SK-N-SH (cell line): Measurements from ENCODE around the gene NUMB. TPM values are rescaled to one million over a fixed set of nuclear protein-coding genes. Genes with fewer than 3 reads are reported as not detected.

ENCODE experiments used
- CTCF ChIA-PET: fragments of 300-600, 350-600 bp; formaldehyde crosslinking; extraction: SDS; loops from one replicate; lab custom pipeline; 2021; lab: Yijun Ruan, JAX
- POLR2A ChIA-PET: fragments of 350-600 bp; sonication (Branson Sonifier 250); formaldehyde crosslinking; extraction: SDS; loops from one replicate; lab custom pipeline; 2020; ENCODE audit warnings: antibody characterized with exemption, inconsistent platforms; lab: Yijun Ruan, JAX
- DNase-seq: peaks from one replicate; pipeline ENCODE4 v3.0.0; 2012
- H2AFZ ChIP-seq: fragments of 200-600 bp; sonication (generic); 2 replicates; pipeline ENCODE4 v1.8.1; 2016; ENCODE audit warnings: antibody characterized with exemption, mild to moderate bottlenecking, low read depth
- H3F3A ChIP-seq: fragments of 200-600 bp; sonication (generic); replicated peaks from 2 replicates; pipeline ENCODE3; 2016; ENCODE audit warnings: antibody characterized with exemption, mild to moderate bottlenecking; ENCODE audit not compliant: insufficient read depth
- H3K27ac ChIP-seq, 2 experiments: fragments of 200-500 bp in 1 of 2; fragments of 200-600 bp in 1 of 2; sonication (Bioruptor generic) in 1 of 2; sonication (generic), shearing (Covaris generic) in 1 of 2; 2 replicates each; pipeline versions ENCODE4 v1.5.1 to v1.6.1; 2014 to 2016; ENCODE audit warnings: low read depth in 2 of 2, inconsistent platforms in 1 of 2, low read length in 1 of 2, mild to moderate bottlenecking in 1 of 2, mixed read lengths in 1 of 2
- H3K27me3 ChIP-seq: fragments of 200-600 bp; sonication (generic), shearing (Covaris generic); 2 replicates; pipeline ENCODE4 v1.6.1; 2016; ENCODE audit warnings: mixed run types; ENCODE audit not compliant: insufficient read depth
- H3K36me3 ChIP-seq, 2 experiments: fragments of 200-500 bp in 1 of 2; fragments of 200-600 bp in 1 of 2; sonication (Bioruptor generic) in 1 of 2; sonication (generic) in 1 of 2; replicated peaks in 1 of 2; 2 replicates each; pipeline versions ENCODE3 to v1.5.1; 2014 to 2016; ENCODE audit warnings: low read length in 1 of 2, mild to moderate bottlenecking in 1 of 2; ENCODE audit not compliant: insufficient read depth in 2 of 2, control insufficient read depth in 1 of 2
- H3K4me1 ChIP-seq, 2 experiments: fragments of 200-500 bp in 1 of 2; fragments of 200-600 bp in 1 of 2; sonication (Bioruptor generic) in 1 of 2; sonication (generic), shearing (Covaris generic) in 1 of 2; 2 replicates each; pipeline versions ENCODE4 v1.5.1 to v1.6.1; 2014 to 2016; ENCODE audit warnings: low read depth in 1 of 2, low read length in 1 of 2, mixed run types in 1 of 2; ENCODE audit not compliant: insufficient read depth in 2 of 2, control insufficient read depth in 1 of 2
- H3K4me2 ChIP-seq: fragments of 200-600 bp; sonication (generic), shearing (Covaris generic); 2 replicates; pipeline ENCODE4 v1.6.1; 2017; ENCODE audit warnings: mixed run types
- H3K4me3 ChIP-seq, 2 experiments: fragments of 200-500 bp in 1 of 2; fragments of 200-600 bp in 1 of 2; sonication (Bioruptor generic) in 1 of 2; sonication (generic), shearing (Covaris generic) in 1 of 2; 2 replicates each; pipeline versions ENCODE4 v1.5.1 to v1.8.1; 2014 to 2016; ENCODE audit warnings: low read depth in 2 of 2, inconsistent platforms in 1 of 2, low read length in 1 of 2, mild to moderate bottlenecking in 1 of 2, mixed read lengths in 1 of 2, moderate library complexity in 1 of 2
- H3K79me2 ChIP-seq: fragments of 200-600 bp; sonication (generic); 2 replicates; pipeline ENCODE4 v1.8.1; 2017; ENCODE audit warnings: mild to moderate bottlenecking; ENCODE audit not compliant: insufficient read depth
- H3K9ac ChIP-seq: fragments of 200-600 bp; sonication (generic); 2 replicates; pipeline ENCODE4 v1.6.1; 2017; ENCODE audit warnings: mixed run types
- H3K9me2 ChIP-seq: fragments of 200-600 bp; sonication (generic); 2 replicates; pipeline ENCODE4 v1.6.1; 2017; ENCODE audit warnings: mixed run types
- H3K9me3 ChIP-seq: fragments of 200-600 bp; sonication (generic); 2 replicates; pipeline ENCODE4 v1.6.1; 2017; ENCODE audit warnings: mixed run types, mild to moderate bottlenecking, moderate library complexity
- H4K20me1 ChIP-seq: fragments of 200-600 bp; sonication (generic); 2 replicates; pipeline ENCODE4 v1.6.1; 2017; ENCODE audit warnings: mild to moderate bottlenecking, mixed run types; ENCODE audit not compliant: insufficient read depth
- CHD2 ChIP-seq: fragments of 150-350 bp; IDR thresholded peaks from 2 replicates; pipeline ENCODE4 v1.6.1; 2018; ENCODE audit warnings: low read length; ENCODE audit not compliant: partially characterized antibody
- CTCF ChIP-seq: fragments of 200-600 bp; sonication (generic); IDR thresholded peaks from 2 replicates; pipeline ENCODE4 v1.6.1; 2017; ENCODE audit warnings: antibody characterized with exemption, mild to moderate bottlenecking, moderate library complexity
- FOSL2 ChIP-seq: IDR thresholded peaks from 2 replicates; pipeline ENCODE4 v1.4.0; 2012; ENCODE audit warnings: low read depth, mild to moderate bottlenecking, moderate library complexity, borderline replicate concordance
- GATA2 ChIP-seq: sonication (generic); formaldehyde crosslinking; IDR thresholded peaks from 2 replicates; pipeline ENCODE4 v1.5.0; 2020; ENCODE audit warnings: mild to moderate bottlenecking, missing genetic modification reagents
- IRF3 ChIP-seq: fragments of 150-350 bp; IDR thresholded peaks from 2 replicates; pipeline ENCODE4 v1.6.1; 2016; ENCODE audit warnings: mild to moderate bottlenecking, low read depth, low read length
- JUND ChIP-seq: IDR thresholded peaks from 2 replicates; pipeline ENCODE4 v1.4.0; 2012
- MAX ChIP-seq: IDR thresholded peaks from 2 replicates; pipeline ENCODE4 v1.4.0; 2012; ENCODE audit warnings: low read depth
- MEF2A ChIP-seq: IDR thresholded peaks from 2 replicates; pipeline ENCODE4 v1.4.0; 2012; ENCODE audit warnings: low read depth, borderline replicate concordance
- MXI1 ChIP-seq: IDR thresholded peaks from 2 replicates; pipeline ENCODE4 v1.6.1; 2012; ENCODE audit warnings: mild to moderate bottlenecking, low read depth, low read length, improper control_type of control experiment
- NRF1 ChIP-seq: IDR thresholded peaks from 2 replicates; pipeline ENCODE4 v1.6.1; 2012; ENCODE audit warnings: low read depth, mild to moderate bottlenecking, low read length
- POLR2AphosphoS5 ChIP-seq: IDR thresholded peaks from 2 replicates; pipeline ENCODE4 v1.6.1; 2012; ENCODE audit warnings: low read depth, low read length
- RAD21 ChIP-seq: IDR thresholded peaks from 2 replicates; pipeline ENCODE4 v1.6.1; 2012; ENCODE audit warnings: mild to moderate bottlenecking, low read length
- RFX5 ChIP-seq: IDR thresholded peaks from 2 replicates; pipeline ENCODE4 v1.6.1; 2012; ENCODE audit warnings: mild to moderate bottlenecking, improper control_type of control experiment, low read length
- SIN3A ChIP-seq: IDR thresholded peaks from 2 replicates; pipeline ENCODE4 v1.6.1; 2012; ENCODE audit warnings: low read depth, mild to moderate bottlenecking, low read length, moderate library complexity, borderline replicate concordance
- SMC3 ChIP-seq: IDR thresholded peaks from 2 replicates; pipeline ENCODE4 v1.6.1; 2012; ENCODE audit warnings: low read depth, low read length, improper control_type of control experiment
- TAF1 ChIP-seq: IDR thresholded peaks from 2 replicates; pipeline ENCODE4 v1.6.1; 2012; ENCODE audit warnings: low read depth, mild to moderate bottlenecking, low read length, moderate library complexity, borderline replicate concordance
- TCF12 ChIP-seq: IDR thresholded peaks from 2 replicates; pipeline ENCODE4 v1.4.0; 2012
- TEAD4 ChIP-seq: IDR thresholded peaks from 2 replicates; pipeline ENCODE4 v1.4.0; 2012; ENCODE audit warnings: mild to moderate bottlenecking, borderline replicate concordance; ENCODE audit not compliant: insufficient read depth
- USF1 ChIP-seq: IDR thresholded peaks from 2 replicates; pipeline ENCODE4 v1.4.0; 2012; ENCODE audit warnings: low read depth, borderline replicate concordance
- USF2 ChIP-seq: fragments of 150-350 bp; IDR thresholded peaks from 2 replicates; pipeline ENCODE4 v1.6.1; 2017; ENCODE audit warnings: antibody characterized with exemption, low read length, low read depth, borderline replicate concordance
- ZBTB33 ChIP-seq: IDR thresholded peaks from 2 replicates; pipeline ENCODE4 v1.4.0; 2012; ENCODE audit warnings: low read depth, borderline replicate concordance
- WGBS: methylation state at CpG from one replicate; pipeline ENCODE4 v1.1.6; 2017; ENCODE audit warnings: low lambda C conversion rate; 5-methylcytosine and 5-hydroxymethylcytosine counted together
- polyA plus RNA-seq, 3 experiments: library from polyadenylated mRNA; depleted of rRNA; stranded (reverse); fragments of >200 nt; gene quantifications; 2 replicates each; pipeline ENCODE4 v1.2.3, GENCODE V29; 2012

The NUMB gene
- polyA plus RNA-seq, 1 of the 3 experiments (the other 2 are of a cell fraction) = 58.4 TPM

GRCh38 chr14:73374218-73374617, 84.1 kb downstream of the NUMB start:
- Histone ChIP-seq H3K9ac (no peak overlapping the region), H3K4me3 (no peak overlapping the region), H3K27me3 (no peaks in the 10 kb centered on the region), H3K79me2 (peaks cover 79% of the 10 kb centered on the region), H2AFZ (no peak overlapping the region), H3K9me3 (0 out of 2 replicates have a peak, but pooled peaks cover 3% of the 10 kb centered on the region), H4K20me1 (peaks cover 9% of the 10 kb centered on the region; the same call in 1 of the 2 replicates), H3K9me2 (no peaks in the 10 kb centered on the region), H3K4me2 (no peak overlapping the region), H3K27ac (no peak overlapping the region), H3K36me3 (peaks cover 0 to 5% of the 10 kb centered on the region in 2 experiments), H3K4me1 (no peaks in the 10 kb centered on the region), H3F3A (peaks cover 6% of the 10 kb centered on the region)
- DNase-seq = no peak
- POLR2A ChIA-PET = no interaction called here
- WGBS = 94% methylated on average over 1 of the region's 1 CpG
- CTCF ChIA-PET = no interaction called here
- no peak for TF ChIP-seq MAX
- TF ChIP-seq JUND = no peak
- TF ChIP-seq NRF1 = no peak
- no peak for TF ChIP-seq SIN3A
- no peak for TF ChIP-seq TAF1
- no peak for TF ChIP-seq SMC3
- no peak for TF ChIP-seq ZBTB33
- TF ChIP-seq RFX5 = no peak
- no peak for TF ChIP-seq MXI1
- TF ChIP-seq TCF12 = no peak
- no peak for TF ChIP-seq GATA2 (CRISPR knock-in tag)
- TF ChIP-seq USF1 = no peak
- no peak for TF ChIP-seq IRF3
- TF ChIP-seq, all 33 proteins: peak for 0

- no peak for TF ChIP-seq SMC3
- no peak for TF ChIP-seq MEF2A
- TF ChIP-seq TEAD4 = no peak
- no peak for TF ChIP-seq CTCF
- no peak for TF ChIP-seq RAD21
- TF ChIP-seq CHD2 = no peak
- TF ChIP-seq TAF1 = no peak
- no peak for TF ChIP-seq POLR2AphosphoS5
- TF ChIP-seq FOSL2 = no peak
- TF ChIP-seq USF2 = no peak
- no peaks in the 10 kb centered on the region for H3K27me3 ChIP-seq
- H3K27ac ChIP-seq = no peak overlapping the region
- no peak overlapping the region for H3K9ac ChIP-seq
- H3K9me2 ChIP-seq = no peaks in the 10 kb centered on the region
- H3K4me2 ChIP-seq = no peak overlapping the region
- H3K4me3 ChIP-seq = no peak overlapping the region
- POLR2A ChIA-PET = no interaction called here
- peaks cover 0 to 5% of the 10 kb centered on the region in 2 experiments for H3K36me3 ChIP-seq
- no peak for DNase-seq
- 0 out of 2 replicates have a peak, but pooled peaks cover 3% of the 10 kb centered on the region for H3K9me3 ChIP-seq
- H3K79me2 ChIP-seq = peaks cover 85% of the 10 kb centered on the region
- peaks cover 6% of the 10 kb centered on the region for H3F3A ChIP-seq
- CTCF ChIA-PET = interaction anchor here (1.1 to 1.5 kb wide), 2 partner anchors 13 to 78 kb away, joined by 3 to 4 read pairs; no protein-coding TSS in a partner anchor
- H3K4me1 ChIP-seq = no peaks in the 10 kb centered on the region
- no peak overlapping the region for H2AFZ ChIP-seq
- H4K20me1 ChIP-seq = peaks cover 9% of the 10 kb centered on the region; the same call in 1 of the 2 replicates
Measured at GRCh38 chr14:73372529-73372928, 85.8 kb downstream of the NUMB start.
